Activated naive CD4-positive, alpha-beta T cell treated with anti-CD3 and anti-CD28 coated beads, Interleukin-2, amount 10 ng/mL, durations not matched to agents 7 days and 5 days (primary cell): ENCODE data around the gene KRAS.

ENCODE experiments used
- CTCF ChIA-PET: fragments of 350-600 bp; sonication (Branson Sonifier 250); formaldehyde crosslinking; loops from one replicate; lab custom pipeline; 2021; ENCODE audit warnings: antibody characterized with exemption; lab: Charles Lee
- DNase-seq: peaks from one replicate; pipeline ENCODE4 v3.0.0-alpha.2; 2020
- H3K27ac Mint-ChIP-seq: one replicate; pipeline ENCODE4 v1.8.0; 2021; ENCODE audit warnings: mild to moderate bottlenecking, moderate library complexity, mixed read lengths
- H3K27me3 Mint-ChIP-seq: one replicate; pipeline ENCODE4 v1.8.0; 2021; ENCODE audit warnings: mild to moderate bottlenecking, mixed read lengths
- H3K36me3 Mint-ChIP-seq: one replicate; pipeline ENCODE4 v1.8.0; 2021; ENCODE audit warnings: mixed read lengths
- H3K4me1 Mint-ChIP-seq: one replicate; pipeline ENCODE4 v1.8.0; 2021; ENCODE audit warnings: mixed read lengths
- H3K4me3 Mint-ChIP-seq: one replicate; pipeline ENCODE4 v1.8.0; 2021; ENCODE audit warnings: mild to moderate bottlenecking, moderate library complexity, mixed read lengths
- H3K9me3 Mint-ChIP-seq: one replicate; pipeline ENCODE4 v1.8.0; 2021; ENCODE audit warnings: mixed read lengths

The KRAS gene

DNA sequence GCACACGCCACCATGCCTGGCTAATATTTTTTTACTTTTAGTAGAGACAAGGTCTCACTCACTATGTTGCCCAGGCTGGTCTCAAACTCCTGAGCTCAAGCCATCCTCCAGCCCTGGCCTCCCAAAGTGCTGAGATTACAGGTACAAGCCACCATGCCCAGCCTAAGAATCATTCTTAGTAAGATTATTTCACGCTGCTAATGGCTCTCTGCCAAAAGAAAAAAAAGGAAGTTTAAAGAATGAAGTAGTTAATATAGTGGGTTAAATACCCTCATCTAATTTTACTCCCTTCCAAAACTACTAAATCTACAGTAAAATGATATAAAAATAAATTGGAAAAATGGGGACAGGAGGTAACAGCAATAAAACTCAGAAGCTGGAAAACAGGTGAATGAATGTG is 53.1 kb downstream of the KRAS start:
- H3K4me3 Mint-ChIP-seq: no peak overlapping the region
- no peak for DNase-seq
- peaks cover 24% of the 10 kb centered on the region for H3K36me3 Mint-ChIP-seq
- no peaks in the 10 kb centered on the region for H3K9me3 Mint-ChIP-seq
- peaks cover 23% of the 10 kb centered on the region for H3K4me1 Mint-ChIP-seq
- peaks cover 5% of the 10 kb centered on the region for H3K27me3 Mint-ChIP-seq
- CTCF ChIA-PET: interaction anchor here (1.6 kb wide), 1 partner anchor 190 kb away, joined by 4 read pairs; no protein-coding TSS in a partner anchor
- H3K27ac Mint-ChIP-seq: no peak overlapping the region

DNA sequence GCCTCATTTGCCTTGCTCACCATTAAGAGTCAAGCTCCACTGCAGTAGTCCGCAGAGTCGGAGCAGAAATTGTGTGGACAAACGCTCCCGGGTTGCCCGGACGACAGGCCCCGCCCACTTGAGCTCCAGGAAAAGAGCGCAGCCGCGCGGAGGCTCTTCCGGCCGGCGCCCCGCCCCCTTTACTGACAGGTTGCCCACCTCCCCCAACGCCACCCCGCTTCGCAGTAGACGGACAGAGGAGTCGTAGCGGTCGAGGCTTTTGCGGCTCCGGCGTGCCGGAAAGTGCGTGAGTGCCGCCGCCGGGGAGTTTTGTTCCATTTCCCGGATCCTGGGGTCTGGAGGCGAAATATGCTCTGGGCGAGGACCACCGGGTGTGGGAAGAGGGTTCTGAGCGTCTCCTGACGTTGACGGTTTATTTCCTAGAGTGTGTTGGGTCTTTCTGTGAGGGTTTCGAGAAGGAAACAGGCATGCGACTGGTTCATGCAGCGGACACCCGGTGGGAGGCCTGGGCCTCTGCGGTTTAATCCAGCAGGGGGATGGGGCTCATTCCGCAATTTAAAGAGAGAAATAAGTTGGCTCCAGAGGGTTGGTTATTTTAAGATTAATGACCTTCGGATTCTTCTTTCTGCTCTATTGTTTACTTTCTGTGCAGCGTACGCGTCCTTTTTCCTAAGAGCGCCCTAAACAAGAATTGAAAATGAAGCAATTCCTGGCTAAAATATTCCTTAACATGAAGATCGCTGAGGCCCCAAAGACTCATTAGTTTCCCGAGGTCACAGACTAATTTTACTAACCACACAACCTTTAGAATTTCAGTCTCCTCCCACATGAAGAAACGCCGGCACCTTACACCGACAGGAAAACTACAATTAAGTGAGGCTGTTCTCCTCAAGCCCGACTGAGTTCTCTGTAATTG is 55.4 kb downstream of the KRAS start, which contains the start of the genes DNAI7 and ETFRF1:
Gene DNAI7, minus strand, starts transcription at position 105 of the 916 bp plus-strand sequence. Its CDS starts 82 bp downstream, at position 23.
Gene ETFRF1, plus strand, starts transcription at position 182 of the 916 bp plus-strand sequence. CDS start 8,720 bp downstream, outside the sequence.
- Mint-ChIP-seq H3K36me3 (peaks cover 11% of the 10 kb centered on the region), H3K4me3 (peak within 1 kb of the TSS; percentile 97), H3K9me3 (no peaks in the 10 kb centered on the region), H3K27ac (peak within 1 kb of the TSS; percentile 89), H3K4me1 (peaks cover 23% of the 10 kb centered on the region), H3K27me3 (peaks cover 5% of the 10 kb centered on the region)
- DNase-seq: peak; percentile 97
- CTCF ChIA-PET: no interaction called here

GRCh38 chr12:25194722-25195055 is 56.0 kb downstream of the KRAS start:
- H3K27me3 Mint-ChIP-seq: peaks cover 5% of the 10 kb centered on the region
- H3K27ac Mint-ChIP-seq: peak overlapping the region; percentile 89
- H3K9me3 Mint-ChIP-seq: no peaks in the 10 kb centered on the region
- H3K4me3 Mint-ChIP-seq: peak overlapping the region; percentile 97
- CTCF ChIA-PET: no interaction called here
- DNase-seq: no peak
- H3K4me1 Mint-ChIP-seq: peaks cover 23% of the 10 kb centered on the region
- peaks cover 7% of the 10 kb centered on the region for H3K36me3 Mint-ChIP-seq

GRCh38 chr12:25194214-25194613 is 56.5 kb downstream of the KRAS start:
- peak overlapping the region; percentile 97 for H3K4me3 Mint-ChIP-seq
- no peaks in the 10 kb centered on the region for H3K9me3 Mint-ChIP-seq
- CTCF ChIA-PET: no interaction called here
- H3K4me1 Mint-ChIP-seq: peaks cover 23% of the 10 kb centered on the region
- peak overlapping the region; percentile 89 for H3K27ac Mint-ChIP-seq
- H3K27me3 Mint-ChIP-seq: peaks cover 5% of the 10 kb centered on the region
- peaks cover 4% of the 10 kb centered on the region for H3K36me3 Mint-ChIP-seq
- DNase-seq: no peak

DNA sequence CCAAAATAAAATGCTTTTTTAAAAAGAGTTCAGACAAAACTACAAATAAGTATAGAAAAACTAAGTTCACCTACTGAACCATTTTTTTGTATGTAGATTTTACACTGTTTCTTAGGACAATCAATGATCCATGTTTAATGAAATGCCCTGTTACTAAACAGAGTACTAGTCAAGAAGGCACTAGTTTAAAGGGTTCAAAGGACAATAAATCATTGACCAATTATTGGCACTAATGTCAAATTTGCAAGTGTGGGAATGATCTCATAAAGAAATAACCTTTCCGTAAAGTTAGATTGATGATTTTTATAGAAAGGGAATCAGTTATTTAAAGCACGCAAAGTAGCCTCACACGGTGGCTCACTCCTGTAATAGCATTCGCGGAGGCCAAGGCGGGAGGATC is 59.9 kb downstream of the KRAS start:
- DNase-seq: no peak
- Mint-ChIP-seq H3K4me3 (no peak overlapping the region), H3K9me3 (no peaks in the 10 kb centered on the region), H3K36me3 (peaks cover 3% of the 10 kb centered on the region), H3K4me1 (peaks cover 34% of the 10 kb centered on the region), H3K27me3 (peaks cover 5% of the 10 kb centered on the region), H3K27ac (no peak overlapping the region)
- CTCF ChIA-PET: no interaction called here

GRCh38 chr12:25189656-25190055 is 61.1 kb downstream of the KRAS start:
- Mint-ChIP-seq H3K4me3 (no peak overlapping the region), H3K27me3 (no peaks in the 10 kb centered on the region), H3K27ac (no peak overlapping the region), H3K9me3 (no peaks in the 10 kb centered on the region), H3K4me1 (peaks cover 27% of the 10 kb centered on the region), H3K36me3 (no peaks in the 10 kb centered on the region)
- DNase-seq: no peak
- CTCF ChIA-PET: no interaction called here

DNA sequence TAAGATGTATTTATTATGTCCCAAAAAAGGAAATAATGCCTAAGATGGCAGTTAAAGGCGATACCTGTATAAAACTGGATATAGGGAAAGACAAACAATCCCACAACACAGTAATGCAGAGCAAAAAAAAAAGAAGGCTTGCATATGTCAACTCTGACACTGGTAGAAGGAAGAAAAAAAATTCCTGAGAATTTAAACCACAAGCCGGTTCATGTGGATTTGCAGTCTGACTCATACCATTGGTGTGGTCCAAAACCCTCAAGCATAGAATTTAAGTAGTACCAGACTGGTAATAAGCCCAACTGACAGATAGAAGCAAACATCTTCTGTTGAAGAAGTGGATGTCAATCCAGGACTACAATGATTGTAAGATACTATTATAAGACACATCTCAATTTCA is 62.9 kb downstream of the KRAS start:
- no peak for DNase-seq
- no peaks in the 10 kb centered on the region for H3K36me3 Mint-ChIP-seq
- CTCF ChIA-PET: no interaction called here
- H3K9me3 Mint-ChIP-seq: no peaks in the 10 kb centered on the region
- peaks cover 20% of the 10 kb centered on the region for H3K4me1 Mint-ChIP-seq
- no peak overlapping the region for H3K4me3 Mint-ChIP-seq
- H3K27me3 Mint-ChIP-seq: no peaks in the 10 kb centered on the region
- H3K27ac Mint-ChIP-seq: no peak overlapping the region

DNA sequence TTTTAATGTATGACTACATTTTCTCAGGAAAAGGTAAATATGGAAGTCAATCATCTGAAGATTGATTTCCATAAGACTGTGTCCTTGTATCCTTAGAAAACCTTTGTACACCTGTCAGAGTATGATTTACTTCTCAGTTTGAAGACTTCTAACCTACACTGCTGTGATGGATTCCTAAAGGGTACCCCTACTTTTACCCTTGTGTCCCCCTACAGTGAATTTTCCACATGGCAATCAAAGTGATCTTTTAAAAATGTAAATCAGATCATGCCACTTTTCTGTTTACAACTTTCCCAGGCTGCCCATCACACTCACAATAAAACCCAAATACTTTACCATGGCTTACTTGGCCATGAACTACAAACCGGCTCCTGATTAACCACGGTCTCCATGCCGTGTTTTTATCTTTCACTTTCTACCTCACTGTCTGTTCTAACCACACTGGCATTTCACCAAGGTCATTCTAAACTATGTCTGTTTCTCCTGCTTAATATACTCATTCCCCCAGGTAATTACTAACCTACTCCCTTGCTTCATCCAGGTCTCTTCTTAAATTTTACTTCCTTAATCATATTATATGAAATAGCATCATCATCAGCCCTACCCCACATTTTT is 63.8 kb downstream of the KRAS start:
- CTCF ChIA-PET: no interaction called here
- no peak for DNase-seq
- Mint-ChIP-seq H3K36me3 (no peaks in the 10 kb centered on the region), H3K4me3 (peak overlapping the region; percentile 64), H3K27me3 (no peaks in the 10 kb centered on the region), H3K4me1 (peaks cover 20% of the 10 kb centered on the region), H3K9me3 (no peaks in the 10 kb centered on the region), H3K27ac (peak overlapping the region; percentile 74)

DNA sequence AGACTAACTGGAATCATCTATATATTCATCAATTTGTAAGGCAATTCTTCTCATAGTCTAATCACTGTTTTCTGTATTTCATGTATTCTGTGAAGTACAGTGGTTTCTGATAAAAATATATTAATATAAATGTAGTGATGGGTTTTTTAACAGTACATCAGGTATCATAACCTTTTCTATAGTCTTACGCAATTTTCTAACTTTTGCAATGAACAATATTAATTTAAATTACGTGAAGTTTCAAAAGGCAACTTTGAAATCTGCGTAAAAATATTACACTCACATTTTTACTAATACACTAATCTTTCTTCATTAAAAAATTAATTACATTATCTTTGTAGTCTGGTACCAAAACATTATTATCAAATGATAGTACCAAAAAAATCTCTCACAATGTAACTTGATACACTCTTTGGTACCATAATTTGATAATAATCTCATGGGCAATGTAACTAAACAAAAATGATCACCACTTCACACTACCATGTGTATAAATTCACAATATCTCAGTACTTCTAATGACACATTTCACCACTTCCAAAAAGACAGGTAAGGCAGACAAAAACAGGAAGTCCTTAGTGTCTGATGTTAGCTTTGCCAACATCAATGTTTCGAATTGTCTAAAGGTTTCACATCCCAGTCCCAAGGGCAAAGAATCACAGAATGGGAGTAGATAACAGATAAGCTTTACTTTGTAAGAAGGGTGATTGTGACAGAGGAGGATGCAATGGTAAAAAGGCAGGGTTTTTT is 64.5 kb downstream of the KRAS start:
- Mint-ChIP-seq H3K27me3 (no peaks in the 10 kb centered on the region), H3K36me3 (no peaks in the 10 kb centered on the region), H3K9me3 (no peaks in the 10 kb centered on the region), H3K4me3 (peak overlapping the region; percentile 1), H3K27ac (peak overlapping the region; percentile 61), H3K4me1 (peaks cover 20% of the 10 kb centered on the region)
- no peak for DNase-seq
- CTCF ChIA-PET: no interaction called here

GRCh38 chr12:25184132-25184531 is 66.6 kb downstream of the KRAS start:
- CTCF ChIA-PET: interaction anchor here (0.7 kb wide), 1 partner anchor 193 kb away, joined by 3 read pairs; no protein-coding TSS in a partner anchor
- DNase-seq: no peak
- Mint-ChIP-seq H3K9me3 (no peaks in the 10 kb centered on the region), H3K4me1 (peaks cover 20% of the 10 kb centered on the region), H3K4me3 (no peak overlapping the region), H3K27ac (no peak overlapping the region), H3K27me3 (no peaks in the 10 kb centered on the region), H3K36me3 (no peaks in the 10 kb centered on the region)

DNA sequence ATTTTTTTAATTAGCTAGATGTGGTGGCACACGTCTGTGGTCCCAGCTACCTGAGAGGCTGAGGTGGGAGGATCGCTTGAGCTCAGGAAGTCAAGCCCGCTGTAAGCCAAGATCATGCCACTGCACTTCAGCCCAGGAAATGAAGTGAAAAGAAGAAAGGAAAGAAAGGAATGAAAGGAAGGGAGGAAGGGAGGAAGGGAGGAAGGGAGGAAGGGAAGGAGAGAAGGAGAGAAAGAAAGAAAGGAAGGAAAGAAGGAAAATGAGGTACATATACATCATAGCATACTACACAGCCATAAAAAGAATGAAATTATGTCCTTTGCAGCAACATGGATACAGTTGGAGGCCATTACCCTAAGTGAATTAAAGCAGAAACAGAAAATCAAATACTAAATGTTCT is 68.0 kb downstream of the KRAS start:
- Mint-ChIP-seq H3K4me1 (peaks cover 18% of the 10 kb centered on the region), H3K9me3 (no peaks in the 10 kb centered on the region), H3K4me3 (no peak overlapping the region), H3K36me3 (no peaks in the 10 kb centered on the region), H3K27me3 (no peaks in the 10 kb centered on the region), H3K27ac (no peak overlapping the region)
- CTCF ChIA-PET: no interaction called here
- no peak for DNase-seq

DNA sequence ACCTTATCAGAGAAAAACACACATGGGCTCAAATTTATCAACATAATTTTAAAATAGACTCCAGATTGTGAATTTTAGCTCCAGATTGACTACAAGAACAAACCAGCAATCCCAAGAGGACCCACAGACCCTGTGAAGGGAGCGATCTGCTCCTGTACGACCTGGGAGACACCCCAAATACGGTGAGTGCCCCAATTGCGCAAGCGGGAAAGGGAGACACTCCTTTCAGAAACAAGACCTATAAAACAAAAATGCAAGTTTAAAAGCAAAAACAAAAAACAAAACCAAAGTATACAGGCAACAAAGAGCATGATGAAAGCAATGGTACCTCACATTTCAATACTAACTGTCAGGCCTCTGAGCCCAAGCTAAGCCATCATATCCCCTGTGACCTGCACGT is 87.9 kb downstream of the KRAS start:
- DNase-seq: no peak
- Mint-ChIP-seq H3K36me3 (no peaks in the 10 kb centered on the region), H3K4me1 (no peaks in the 10 kb centered on the region), H3K27me3 (peaks cover 5% of the 10 kb centered on the region), H3K4me3 (no peak overlapping the region), H3K27ac (no peak overlapping the region), H3K9me3 (no peaks in the 10 kb centered on the region)
- CTCF ChIA-PET: no interaction called here

GRCh38 chr12:25156061-25156460 is 94.7 kb downstream of the KRAS start:
- no peak overlapping the region for H3K4me3 Mint-ChIP-seq
- CTCF ChIA-PET: interaction anchor here (1.8 to 5.7 kb wide), 2 partner anchors 160 to 164 kb away, joined by 4 to 43 read pairs; no protein-coding TSS in a partner anchor
- H3K9me3 Mint-ChIP-seq: no peaks in the 10 kb centered on the region
- H3K27me3 Mint-ChIP-seq: peaks cover 5% of the 10 kb centered on the region
- no peaks in the 10 kb centered on the region for H3K36me3 Mint-ChIP-seq
- no peak for DNase-seq
- H3K4me1 Mint-ChIP-seq: peaks cover 6% of the 10 kb centered on the region
- no peak overlapping the region for H3K27ac Mint-ChIP-seq

- peaks cover 6% of the 10 kb centered on the region for H3K4me1 Mint-ChIP-seq
- peaks cover under 1% of the 10 kb centered on the region for H3K27me3 Mint-ChIP-seq
- DNase-seq: no peak
- no peak overlapping the region for H3K4me3 Mint-ChIP-seq
- no peak overlapping the region for H3K27ac Mint-ChIP-seq
- CTCF ChIA-PET: interaction anchor here (0.7 to 5.7 kb wide), 21 partner anchors 11 to 301 kb away, joined by 3 to 43 read pairs (median 3); no protein-coding TSS in a partner anchor
- H3K9me3 Mint-ChIP-seq: no peaks in the 10 kb centered on the region
- H3K36me3 Mint-ChIP-seq: no peaks in the 10 kb centered on the region
These were observed 95.6 kb downstream of the KRAS start for GRCh38 chr12:25155022-25155576.
